HG02973 (cell line): ENCODE measurements around the gene PREX1.
"Not testable (repeated sequence)": the region's sequence is repeated elsewhere in the genome, so short reads cannot be mapped to it uniquely, and the experiment has no call there.

Experiments
- ATAC-seq: cut with Tn5 transposase; IDR thresholded peaks from one replicate; pipeline ENCODE4 v1.9.1; 2021; ENCODE audit warnings: moderate library complexity; ENCODE audit not compliant: unreplicated experiment

The PREX1 gene

DNA sequence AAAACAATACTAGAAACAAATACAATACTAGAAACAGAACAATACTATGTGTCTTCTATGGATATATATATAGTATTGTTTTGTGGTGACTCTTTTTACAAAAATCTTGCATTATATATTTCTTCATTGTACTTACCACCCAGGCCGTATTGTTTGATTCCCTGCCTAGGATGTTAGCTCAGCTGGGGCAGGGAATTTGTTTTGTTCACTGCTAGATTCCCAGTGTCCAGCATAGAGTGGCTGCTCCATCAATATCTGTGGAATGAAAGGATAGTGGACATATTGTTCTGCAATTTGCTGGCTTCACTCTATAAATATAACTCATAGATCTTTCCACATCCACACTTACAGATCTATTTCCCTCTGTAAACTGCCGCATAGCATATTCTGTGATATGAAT lies 21.5 kb upstream of the PREX1 start:
- ATAC-seq: no peak

DNA sequence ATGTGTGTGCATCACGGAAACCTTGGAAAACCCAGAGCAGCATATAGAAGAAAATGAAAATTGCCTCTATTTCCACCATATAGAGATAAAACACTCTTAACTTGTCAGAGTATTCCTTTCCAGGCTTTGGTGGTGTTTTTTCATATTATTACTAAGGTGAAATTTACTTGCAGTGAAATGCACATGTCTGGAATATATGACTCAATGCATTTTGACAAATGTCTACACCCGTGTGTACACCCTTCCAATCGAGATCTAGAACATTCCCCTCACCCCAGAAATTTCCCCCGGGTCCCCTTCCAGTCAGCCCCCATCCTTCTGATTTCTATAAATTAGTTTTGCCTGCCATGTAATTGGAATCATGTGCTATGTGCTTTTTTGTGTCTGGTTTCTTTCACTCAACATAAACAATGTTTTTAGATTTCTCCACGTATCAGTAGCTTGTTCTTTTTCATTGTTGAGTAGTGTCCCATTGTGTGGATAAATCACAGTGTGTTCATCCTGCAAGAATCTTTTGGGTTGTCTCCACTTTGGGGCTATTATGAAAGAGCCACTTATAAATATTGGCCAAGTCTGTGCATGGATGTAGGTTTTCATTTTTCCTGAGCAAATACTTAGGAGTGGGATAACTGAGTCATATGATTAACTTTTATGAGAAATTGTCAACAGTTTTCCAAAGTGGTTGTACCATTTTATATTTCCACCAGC lies 19.9 kb upstream of the PREX1 start:
- no peak for ATAC-seq

DNA sequence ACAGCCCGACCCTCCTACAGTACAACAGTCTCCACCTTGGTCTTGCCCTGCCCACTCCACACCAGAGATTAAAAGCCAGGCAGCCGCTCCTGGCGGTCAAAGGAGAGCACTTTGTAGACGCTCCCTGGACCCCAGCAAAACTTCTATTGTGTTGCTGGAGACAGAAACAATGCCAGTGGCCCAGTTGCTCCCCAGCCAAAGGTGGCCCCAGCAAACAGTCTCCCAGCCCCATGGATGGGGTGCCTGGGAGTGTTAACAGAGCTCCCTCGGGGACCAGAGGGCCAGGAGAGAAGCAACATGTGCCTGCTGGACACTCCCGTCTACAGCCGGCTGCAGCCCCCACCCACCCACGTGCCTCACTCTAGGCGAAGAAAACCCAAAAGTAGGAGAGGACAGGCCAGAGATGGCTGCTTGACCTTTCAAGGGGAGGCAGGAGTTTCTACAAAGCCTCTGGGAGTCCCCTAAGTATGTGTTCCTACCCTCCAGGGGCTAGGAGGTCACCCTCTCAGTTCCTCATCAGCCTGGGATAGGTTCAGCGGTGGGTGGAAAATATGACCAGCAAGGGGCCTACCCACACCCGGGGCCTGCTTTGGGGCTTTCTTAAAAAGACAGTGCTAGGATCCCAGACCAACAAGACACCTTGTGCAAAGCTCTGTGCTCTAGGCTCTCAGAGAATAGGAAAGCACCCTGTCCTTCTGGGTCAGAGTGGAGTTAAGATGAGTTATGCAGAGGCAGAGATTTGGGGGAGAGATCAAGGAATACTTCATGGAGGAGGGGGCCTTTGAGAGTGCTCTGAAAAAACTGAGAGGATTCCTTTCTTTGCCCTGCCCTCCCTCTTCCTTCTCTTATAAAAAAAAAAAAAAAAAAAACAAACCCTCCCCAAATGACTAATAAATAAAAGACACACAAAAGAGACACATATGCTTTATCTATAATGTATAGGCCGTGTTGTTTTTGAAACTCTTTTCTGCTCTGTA lies 19.0 kb upstream of the PREX1 start:
- peak; percentile 86 for ATAC-seq

DNA sequence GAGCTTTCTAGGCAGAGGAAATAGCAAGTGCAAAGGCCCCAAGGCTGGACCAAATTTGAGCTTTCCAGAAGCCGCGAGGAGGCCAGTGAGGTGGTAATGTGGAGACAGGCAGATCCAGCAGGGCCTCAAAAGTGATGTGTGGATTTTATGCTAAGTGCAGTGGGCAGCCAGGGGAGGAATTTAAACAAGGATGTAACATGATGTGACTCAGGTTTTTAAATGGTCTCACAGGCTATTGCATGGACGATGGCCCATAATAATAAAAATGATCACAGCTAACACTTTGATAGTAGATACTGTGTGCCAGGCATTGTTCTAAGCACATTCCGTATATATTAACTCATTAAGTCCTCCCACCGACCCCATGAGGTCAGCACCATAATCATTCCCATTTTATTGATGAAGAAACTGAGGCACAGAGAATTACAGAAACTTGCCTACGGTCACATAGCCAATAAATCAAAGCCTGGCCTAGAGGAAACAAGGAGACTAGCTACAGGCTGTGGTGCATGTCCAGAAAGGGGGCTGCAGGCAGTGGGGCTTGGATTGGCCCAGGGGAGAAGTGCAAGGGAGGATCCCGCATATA lies 18.0 kb upstream of the PREX1 start:
- ATAC-seq: no peak

DNA sequence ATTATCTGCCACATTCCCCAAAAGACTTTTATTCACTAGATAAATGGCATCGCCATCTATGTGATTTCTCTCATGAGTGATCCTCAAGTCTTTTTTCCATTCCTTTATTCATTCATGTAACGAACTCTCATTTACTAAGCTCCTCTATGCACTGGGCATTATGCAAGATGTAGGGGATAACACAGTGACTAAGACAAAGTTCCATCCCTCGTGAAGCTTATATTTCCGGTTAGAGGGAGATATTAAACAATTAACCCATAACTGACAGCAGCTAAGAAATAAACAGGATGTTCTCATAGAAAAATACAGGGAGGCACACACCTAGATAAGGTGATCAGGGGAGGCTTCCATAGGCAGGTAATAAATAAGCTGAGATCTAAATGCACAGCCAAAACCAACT lies 17.2 kb upstream of the PREX1 start:
- ATAC-seq: no peak

DNA sequence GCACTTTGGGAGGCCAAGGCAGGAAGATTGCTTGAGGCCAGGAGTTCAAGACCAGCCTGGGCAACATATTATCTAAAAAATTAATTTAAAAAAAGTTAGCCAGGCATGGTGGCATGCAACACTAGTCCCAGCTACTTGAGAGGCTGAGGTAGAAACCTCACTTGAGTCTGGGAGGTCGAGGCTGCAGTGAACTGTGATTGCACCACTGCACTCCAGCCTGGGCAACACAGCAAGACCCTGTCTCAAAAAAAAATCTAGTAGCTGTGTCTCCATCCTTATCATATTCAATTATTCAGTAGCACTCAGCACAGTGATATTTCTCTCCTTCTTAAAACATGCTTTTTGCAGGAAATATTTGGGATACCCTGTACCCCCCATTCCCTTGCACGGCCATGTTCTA lies 16.1 kb upstream of the PREX1 start:
- ATAC-seq: not testable (repeated sequence)

DNA sequence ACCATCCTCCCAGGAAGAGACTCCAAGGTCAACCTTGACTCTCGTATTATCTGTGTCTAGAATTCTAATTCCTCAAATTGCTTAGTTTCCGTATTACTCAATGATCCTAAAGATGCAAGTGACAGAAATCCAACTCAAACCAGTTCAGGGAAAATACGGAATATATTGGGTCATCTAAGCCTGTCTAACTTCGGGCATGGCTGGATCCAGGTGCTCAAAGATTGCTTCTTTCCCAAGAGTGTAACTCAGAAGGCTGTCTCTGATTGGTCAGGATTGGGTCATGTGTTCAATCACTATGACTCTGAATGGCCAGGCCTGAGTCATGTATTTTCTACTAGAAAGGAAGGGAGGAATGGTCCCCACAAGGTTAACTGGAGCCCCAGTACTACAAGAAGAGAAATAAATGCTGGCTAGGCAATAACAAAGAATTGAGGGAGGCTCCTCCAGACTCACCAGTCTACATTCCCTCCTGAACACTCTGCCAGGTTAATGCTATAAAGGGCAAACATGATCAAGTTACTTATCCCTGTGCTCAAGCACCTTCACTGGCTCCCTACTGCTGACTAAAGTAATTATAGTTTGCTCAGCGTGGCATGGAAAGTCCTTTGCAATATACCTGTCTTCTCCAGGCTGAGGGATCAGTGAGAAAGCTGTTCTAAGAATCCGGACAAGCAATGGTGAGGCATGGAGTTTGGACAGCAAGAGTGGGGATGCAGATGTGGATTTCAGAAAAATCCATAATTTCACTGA lies 15.4 kb upstream of the PREX1 start:
- no peak for ATAC-seq

DNA sequence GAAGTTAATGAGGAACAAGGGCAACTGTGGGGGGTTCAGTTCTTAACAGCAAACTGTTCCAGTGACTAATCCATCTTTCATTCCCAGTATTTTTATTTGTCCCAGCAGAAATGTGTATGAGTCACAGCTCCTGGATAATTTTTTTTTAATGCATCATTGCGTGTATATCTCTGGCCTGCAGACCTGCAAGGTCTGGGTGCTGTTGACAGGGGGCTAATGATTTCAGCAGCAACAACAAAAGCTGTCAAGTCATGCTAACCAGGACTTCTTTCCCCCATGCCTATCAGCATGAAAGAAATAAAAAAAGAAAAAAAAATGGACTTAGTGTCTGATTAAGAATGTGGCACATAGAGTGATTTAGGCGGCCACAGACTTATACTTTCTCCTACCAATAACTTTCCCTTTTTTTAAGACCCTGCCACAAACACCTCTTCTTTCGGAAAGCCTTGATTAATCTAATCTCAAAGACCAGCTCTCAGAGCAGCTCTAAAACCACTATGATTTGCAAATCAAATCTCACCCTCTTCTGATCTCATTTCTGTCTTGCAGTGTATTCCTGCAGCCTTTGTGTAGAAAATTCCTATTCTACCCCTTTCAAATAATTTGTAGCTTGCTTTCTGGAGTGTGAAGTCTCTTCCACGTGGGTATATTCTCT lies 14.2 kb upstream of the PREX1 start:
- no peak for ATAC-seq

DNA sequence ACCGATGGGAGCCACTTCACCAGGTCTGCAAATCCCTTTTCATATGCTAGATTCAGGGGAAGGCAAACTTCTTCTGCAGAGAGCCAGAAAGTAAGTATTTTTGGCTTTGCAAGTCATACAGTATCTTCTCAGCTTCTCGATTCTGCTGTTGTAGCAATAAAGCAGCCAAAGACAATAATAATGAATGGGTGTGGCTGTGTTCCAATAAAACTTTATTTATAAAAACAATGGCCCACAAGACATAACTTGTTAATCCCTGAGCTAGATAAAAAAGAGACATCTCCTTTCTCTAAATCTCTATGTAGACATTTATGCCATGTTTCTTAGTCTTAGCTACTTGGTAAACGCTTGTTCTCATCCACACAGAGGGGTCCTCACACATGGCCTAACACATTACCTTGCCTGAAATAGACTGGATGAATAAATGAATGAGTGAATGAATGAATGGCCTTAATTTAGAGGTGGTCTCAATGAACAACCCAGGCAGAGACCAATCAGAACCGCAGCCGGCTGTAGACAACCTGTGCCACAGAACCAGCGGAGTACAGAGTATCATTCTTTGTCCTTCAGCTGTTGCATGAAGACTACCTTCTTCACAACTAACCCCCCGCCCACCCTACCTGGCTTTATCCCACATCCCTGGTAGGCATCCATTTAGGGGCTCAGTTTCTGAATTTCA lies 13.5 kb upstream of the PREX1 start:
- ATAC-seq: no peak

DNA sequence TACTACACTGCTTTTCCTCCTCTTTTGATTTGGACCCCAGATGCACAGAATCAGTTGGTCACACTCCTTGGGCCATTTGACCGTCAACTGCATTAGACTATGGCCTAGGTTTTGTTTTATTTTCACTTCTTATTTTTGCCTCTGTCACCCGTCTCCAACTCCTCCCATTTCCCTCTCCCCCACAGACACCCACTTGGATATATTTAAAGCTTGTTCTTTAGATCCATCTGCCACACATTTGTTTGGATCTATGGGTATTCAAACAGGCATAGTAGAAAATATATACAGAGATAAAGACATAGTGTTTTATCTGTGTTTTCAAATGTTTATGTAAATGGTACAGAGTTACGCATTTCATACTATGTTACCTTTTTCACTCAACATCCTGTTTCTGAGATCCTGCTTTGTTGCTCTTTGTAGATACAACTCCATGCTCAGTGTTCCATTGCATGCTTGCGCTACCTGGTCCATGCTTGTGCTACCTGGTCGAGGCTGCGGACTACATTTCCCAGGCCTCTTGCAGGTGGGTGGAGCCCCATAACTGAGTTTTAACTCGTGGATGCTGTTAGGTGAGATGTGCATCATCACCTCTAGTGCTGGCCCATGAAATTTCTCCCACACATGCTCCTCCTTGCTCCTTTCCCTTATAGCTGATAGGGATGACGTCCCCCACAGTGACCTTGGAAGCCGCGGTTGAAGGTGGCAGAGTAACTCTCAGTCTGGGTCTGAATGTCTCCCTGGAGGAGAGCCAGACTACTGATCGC lies 11.5 kb upstream of the PREX1 start:
- no peak for ATAC-seq

DNA sequence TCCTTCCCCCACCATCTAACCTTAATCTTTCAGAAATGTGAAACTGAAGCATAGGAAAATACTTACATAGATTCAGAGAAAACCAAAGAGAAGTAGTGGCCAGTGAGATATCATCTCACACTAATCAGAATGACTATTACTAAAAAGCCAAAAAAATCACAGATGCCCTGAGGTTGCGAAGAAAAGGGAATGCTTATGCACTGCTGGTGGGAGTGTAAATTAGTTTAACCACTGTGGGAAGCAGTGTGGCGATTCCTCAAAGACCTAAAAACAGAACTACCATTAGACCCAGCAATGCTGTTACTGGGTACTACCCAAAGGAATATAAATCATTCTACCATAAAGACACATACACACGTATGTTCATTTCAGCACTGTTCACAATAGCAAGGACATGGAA lies 9.2 kb upstream of the PREX1 start:
- ATAC-seq: no peak

DNA sequence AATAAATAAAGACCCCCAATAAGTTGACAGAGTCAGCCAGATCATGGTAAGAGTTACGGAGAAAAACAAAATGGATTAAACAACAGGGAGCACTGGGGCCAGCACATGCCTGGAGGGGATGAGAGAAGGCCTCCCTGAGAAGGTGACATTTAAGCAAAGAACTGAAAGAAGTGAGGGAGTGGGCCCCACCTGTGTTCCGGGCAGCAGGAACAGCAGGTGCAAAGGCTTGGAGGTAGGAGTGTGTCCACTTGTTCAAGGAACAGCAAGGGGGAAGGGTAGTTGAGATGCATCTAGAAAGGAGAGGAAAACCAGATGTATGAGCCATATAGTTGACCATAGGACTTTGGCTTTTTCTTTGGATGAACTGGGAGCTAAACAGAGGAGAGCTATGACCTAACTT lies 7.6 kb upstream of the PREX1 start:
- ATAC-seq: no peak

DNA sequence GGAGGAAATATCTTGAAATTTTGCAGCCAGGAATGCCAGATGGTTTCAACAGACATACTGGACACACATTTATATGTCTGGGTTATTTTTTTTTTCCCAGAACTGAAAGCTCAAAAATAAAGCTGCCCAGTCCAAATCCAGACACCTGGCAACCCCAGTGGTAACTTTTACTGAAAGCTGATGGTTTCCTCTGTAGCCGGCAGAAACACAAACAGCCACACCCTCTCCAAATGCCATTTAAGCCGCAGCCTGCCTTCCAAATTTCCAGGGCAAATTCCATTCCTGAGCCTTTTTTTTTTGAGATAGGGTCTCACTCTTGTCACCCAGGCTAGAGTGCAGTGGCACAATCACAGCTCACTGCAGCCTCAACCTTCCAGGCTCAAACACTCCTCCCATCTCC lies 6.5 kb upstream of the PREX1 start:
- ATAC-seq: no peak

DNA sequence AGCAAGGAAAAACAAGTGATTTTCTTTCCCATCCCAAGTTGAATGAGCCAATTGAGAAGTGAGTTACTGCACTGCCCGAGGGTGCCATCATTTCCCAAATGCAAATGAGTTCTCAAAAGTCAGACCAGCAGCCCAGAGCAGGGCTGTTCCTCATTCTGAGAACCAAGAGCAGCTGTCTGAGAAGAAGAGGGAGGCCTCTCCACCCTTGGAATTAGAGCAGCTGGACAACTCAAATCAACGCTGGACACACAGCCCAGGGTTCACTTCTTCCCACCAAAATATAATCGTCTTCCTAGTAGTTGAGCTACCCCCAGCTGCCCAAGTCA lies 4.6 kb upstream of the PREX1 start:
- ATAC-seq: no peak

DNA sequence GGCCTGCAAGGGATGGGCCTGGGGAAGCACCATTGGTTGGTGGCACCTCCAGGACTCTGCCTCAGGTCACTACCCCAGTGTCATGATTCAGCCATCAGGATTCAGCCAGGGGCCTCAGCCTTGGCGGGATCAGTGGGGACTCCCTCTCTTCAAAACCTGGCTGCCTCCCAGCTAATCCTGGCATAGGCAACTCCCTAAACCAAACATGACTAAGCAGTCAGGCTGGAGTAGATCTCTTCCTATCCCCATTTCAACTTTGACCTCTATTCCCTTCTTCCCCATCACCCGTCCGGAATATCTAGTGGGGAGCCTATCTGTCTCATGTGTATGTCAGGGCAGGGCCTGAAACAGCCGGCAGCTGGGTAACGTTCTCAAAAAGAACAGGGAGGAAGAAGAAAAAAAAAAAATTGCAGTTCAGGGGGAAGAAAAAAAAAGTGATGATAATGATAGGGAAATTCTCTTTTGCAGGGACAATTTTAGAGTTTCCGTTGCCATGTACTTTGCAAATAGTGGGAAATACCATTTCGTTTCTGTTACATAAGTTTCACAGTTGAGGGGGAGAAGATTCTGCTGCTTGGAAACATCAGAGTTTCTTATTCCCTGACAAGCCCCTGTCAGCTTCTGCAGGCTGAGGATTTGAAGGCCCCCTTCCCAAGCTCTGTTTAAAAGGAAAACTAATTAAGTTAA lies 4.1 kb upstream of the PREX1 start:
- no peak for ATAC-seq

DNA sequence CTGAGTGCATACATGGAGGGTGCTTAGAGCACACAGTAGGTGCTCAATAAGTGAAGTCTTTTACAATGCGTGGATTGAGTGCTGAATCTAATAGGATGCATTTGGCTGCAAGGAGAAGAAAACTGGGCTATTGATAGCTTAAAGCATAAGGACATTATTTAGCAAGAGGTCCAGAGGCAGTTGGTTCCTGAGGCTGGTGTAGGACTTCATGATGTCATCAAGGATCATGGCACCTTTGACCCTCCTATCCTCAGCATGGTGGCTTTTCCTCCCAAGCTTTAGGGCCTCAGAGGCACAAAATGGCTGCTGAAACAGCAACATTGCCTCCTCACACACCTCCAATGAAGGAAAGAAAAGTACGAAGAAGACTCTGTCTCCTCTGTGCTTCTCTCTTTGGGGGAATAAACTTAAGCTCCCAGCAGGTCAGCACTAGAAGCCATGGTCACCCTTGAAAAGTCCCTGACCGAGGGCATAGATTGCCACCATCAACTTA lies 3.1 kb upstream of the PREX1 start:
- ATAC-seq: no peak

DNA sequence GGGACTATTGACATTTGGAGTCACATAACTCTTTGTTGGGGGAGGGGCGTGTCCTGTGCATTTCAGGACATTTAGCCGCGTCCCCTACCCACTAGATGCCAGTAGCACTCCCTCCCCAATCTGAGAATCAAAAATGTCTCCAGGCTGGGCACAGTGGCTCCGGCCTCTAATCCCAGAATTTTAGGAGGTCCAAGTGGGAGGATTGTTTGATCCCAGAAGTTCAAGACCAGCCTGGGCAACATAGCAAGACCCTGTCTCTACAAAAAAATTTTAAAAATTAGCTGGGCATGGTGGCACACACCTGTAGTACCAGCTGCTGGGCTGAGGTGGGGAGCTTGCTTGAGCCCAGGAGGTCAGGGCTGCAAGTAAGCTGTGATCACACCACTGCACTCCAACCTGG lies 2.1 kb upstream of the PREX1 start:
- no peak for ATAC-seq

DNA sequence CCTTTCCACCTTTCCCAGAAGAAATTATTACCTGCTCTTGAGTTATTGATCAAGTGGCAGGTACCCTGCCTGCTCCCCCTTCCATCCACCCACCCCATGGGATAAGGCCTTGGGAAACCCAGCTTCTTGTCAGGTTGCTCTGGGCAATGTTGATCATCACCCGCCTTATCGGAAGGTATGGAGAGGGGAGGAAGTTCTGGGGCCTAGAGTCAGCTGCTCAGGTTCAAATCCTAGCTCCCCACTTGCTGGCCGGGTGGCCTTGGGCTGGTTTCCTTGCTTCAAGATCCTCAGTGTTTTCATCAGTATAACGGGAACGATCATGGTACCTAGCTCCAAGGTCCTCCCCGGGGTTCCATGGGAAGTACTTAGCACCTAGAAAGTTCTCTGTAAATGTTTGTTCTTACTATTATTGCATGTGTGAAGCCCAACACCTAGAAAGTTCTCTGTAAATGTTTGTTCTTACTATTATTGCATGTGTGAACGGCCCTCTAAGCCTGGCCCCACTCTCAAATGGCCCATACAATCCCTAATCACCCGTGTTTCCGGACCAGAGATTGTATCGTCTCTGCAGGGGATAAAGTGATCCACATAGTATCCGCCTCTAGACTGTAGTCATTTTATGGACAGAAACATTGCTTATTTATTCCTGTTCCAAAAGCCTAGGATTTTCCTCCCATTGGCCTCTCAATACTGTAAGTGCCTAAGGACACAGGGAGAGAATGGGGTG lies 1.1 kb upstream of the PREX1 start:
- no peak for ATAC-seq
